ENCODE results near the gene UBE2D3. TPM values are rescaled to one million over a fixed set of nuclear protein-coding genes. Genes with fewer than 3 reads are reported as not detected.

The UBE2D3 gene
- 235 and 243 TPM in 2 replicates for total RNA-seq (2022)
- Bru-seq, nascent RNA, result percentile 95 among the genes with signal in this experiment
- percentile 92 among the genes with signal in this experiment for BruChase-seq, experiment 1, labeled RNA remaining after a 6-hour chase
- percentile 87 among the genes with signal in this experiment for BruChase-seq, experiment 2, labeled RNA remaining after a 2-hour chase
- long read RNA-seq, transcript UBE2D3-208 (8 exons, 2,227 nt), result minor isoform, 25 of 385 reads
- long read RNA-seq, transcript UBE2D3-207 (8 exons, 2,368 nt), result minor isoform, 34 of 385 reads
- long read RNA-seq, transcript UBE2D3-210 (8 exons, 3,990 nt), result major isoform, 215 of 385 reads
- long read RNA-seq, partial matches to known transcripts, result 57 of 385 reads
- long read RNA-seq, other reads (novel, unspliced or antisense), result 51 of 385 reads

DNA sequence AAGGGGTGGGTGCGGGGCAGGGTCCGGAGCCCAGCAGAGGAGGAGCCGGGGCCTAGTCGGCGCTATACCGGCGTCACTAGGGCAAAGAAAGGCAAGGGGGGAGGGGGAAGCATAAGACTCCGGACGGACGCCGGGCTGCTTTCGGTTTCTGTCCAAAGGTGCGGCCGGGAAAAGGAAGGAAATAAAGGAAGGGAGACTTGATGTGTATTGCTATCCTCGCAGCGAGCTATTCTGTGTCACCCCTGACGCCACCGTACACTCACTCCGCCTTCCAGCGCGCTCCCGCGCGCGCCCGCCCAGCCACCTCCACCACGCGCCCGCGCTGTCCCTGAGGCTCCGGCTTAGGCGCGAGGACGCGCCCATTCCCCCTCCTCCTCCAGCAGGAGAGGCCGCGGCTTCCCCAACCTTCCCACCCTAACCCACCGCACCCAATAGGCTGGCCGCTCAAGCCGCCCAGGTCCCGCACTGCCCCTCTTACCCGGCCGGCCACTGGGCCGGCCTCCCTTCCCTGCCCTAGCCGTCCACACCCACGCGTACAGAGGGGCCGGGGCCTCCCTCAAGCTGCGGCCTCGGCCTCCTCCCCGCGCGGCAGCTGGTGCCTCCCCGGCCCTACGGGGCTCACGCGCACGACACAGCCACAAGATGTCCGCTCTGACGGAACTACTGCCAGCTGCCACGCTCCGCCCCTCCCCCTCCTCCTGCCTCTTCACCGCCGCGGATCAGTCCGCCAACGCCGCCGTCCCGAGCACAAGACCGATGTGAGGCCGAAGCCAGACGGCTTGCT is at the start of gene UBE2D3:
TSS of gene UBE2D3 (minus strand) at position 662 of the 784 bp plus-strand sequence. CDS start 1,043 bp downstream, outside the sequence.
- Mint-ChIP-seq H3K27me3 (ENCODE audit: unreplicated experiment) (no peaks in the 10 kb centered on the region), H3K4me3 (ENCODE audit: low read depth, unreplicated experiment) (no peak within 1 kb of the TSS), H3K4me1 (ENCODE audit: low read depth, unreplicated experiment) (peaks cover 6% of the 10 kb centered on the region), H3K27ac (ENCODE audit: unreplicated experiment) (no peak within 1 kb of the TSS), H3K36me3 (ENCODE audit: insufficient read depth, unreplicated experiment) (no peaks in the 10 kb centered on the region), H3K9me3 (ENCODE audit: low read depth, unreplicated experiment) (no peaks in the 10 kb centered on the region)
- CTCF ChIA-PET, result interaction anchor here (0.6 to 2.3 kb wide), 8 partner anchors 11 to 545 kb away, joined by 3 to 11 read pairs (median 3); partner anchors contain the start of genes BDH2, CISD2 and SLC9B1
- intact Hi-C loops (cut with micrococcal nuclease; ENCODE audit: unreplicated experiment), result loop anchor here (5.0 to 10.0 kb wide), 3 partner anchors 190 to 268 kb away; partner anchors contain the start of genes BDH2 and SLC9B1
- BruUV-seq (replicated peaks), result no TSS peak
- DNase-seq, result peak; percentile 93
- TF ChIP-seq CTCF (IDR thresholded peaks at IDR 0.05; ENCODE audit: unreplicated experiment), result no peak

DNA sequence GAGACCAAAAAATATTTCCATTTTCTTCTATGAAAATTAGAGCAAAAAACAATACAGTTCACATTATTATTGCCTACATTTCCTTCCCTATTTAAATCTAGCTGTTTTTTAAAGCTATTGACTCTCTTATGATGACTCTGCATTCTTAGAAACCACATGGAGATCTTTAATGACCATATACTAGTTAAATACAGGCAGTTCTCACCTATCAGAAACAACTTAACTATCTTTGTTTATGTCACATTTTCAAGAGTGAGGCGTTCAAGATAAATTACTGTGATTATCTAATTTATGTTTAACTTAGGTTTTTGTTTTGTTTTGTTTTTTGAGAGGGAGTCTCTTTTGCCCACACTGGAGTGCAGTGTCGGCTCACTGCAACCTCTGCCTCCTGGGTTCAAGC is 44.4 kb upstream of the UBE2D3 start:
- no peak for DNase-seq
- Mint-ChIP-seq H3K9me3 (ENCODE audit: low read depth, unreplicated experiment) (peaks cover 2% of the 10 kb centered on the region), H3K4me1 (ENCODE audit: low read depth, unreplicated experiment) (no peaks in the 10 kb centered on the region), H3K27me3 (ENCODE audit: unreplicated experiment) (no peaks in the 10 kb centered on the region), H3K27ac (ENCODE audit: unreplicated experiment) (no peak overlapping the region), H3K36me3 (ENCODE audit: insufficient read depth, unreplicated experiment) (peaks cover 20% of the 10 kb centered on the region), H3K4me3 (ENCODE audit: low read depth, unreplicated experiment) (no peak overlapping the region)
- CTCF ChIA-PET, result no interaction called here
- intact Hi-C loops (cut with micrococcal nuclease; ENCODE audit: unreplicated experiment), result no loop called here
- BruUV-seq (replicated peaks), result no TSS peak
- no peak for TF ChIP-seq CTCF (IDR thresholded peaks at IDR 0.05; ENCODE audit: unreplicated experiment)

DNA sequence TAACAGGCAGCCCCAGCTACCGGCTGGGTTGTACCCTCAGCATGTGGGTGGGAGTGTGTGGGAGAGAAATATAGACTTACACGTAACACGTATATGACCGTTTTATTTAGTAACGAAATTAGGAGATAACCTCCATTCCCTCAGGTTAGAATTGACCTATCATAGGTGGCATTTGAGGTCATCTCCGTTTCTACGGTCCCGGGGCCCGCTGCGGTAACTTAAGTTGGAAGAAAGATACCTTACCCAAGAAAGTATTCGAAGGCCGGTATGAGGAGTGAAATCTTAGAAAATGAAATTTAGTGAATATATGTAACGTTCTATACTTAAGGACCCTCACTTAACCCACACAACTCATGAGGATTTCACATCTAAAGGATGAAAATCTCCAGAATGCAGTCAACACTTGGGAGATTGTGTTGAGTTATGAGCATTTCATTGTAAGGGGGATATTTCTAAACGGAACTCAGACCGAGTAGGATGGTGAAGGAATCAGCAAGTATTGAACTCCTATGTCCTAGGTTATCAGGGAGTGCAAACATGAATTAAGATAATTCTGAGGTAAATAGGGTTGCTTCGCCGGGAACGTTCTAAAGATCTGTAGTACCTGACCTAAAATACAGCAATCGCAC is 42.3 kb upstream of the UBE2D3 start:
- BruUV-seq (replicated peaks), result TSS peak; percentile 45
- no peak for DNase-seq
- H3K4me1 Mint-ChIP-seq (ENCODE audit: low read depth, unreplicated experiment), result no peaks in the 10 kb centered on the region
- intact Hi-C loops (cut with micrococcal nuclease; ENCODE audit: unreplicated experiment), result loop anchor here (1.0 kb wide), 1 partner anchor 41 kb away; no protein-coding TSS in a partner anchor
- no peak for TF ChIP-seq CTCF (IDR thresholded peaks at IDR 0.05; ENCODE audit: unreplicated experiment)
- H3K27ac Mint-ChIP-seq (ENCODE audit: unreplicated experiment), result peak overlapping the region; percentile 89
- H3K27me3 Mint-ChIP-seq (ENCODE audit: unreplicated experiment), result no peaks in the 10 kb centered on the region
- CTCF ChIA-PET, result interaction anchor here (1.0 to 1.2 kb wide), 2 partner anchors 42 to 249 kb away, joined by 3 read pairs; partner anchors contain the start of gene UBE2D3
- H3K36me3 Mint-ChIP-seq (ENCODE audit: insufficient read depth, unreplicated experiment), result peaks cover 20% of the 10 kb centered on the region
- H3K9me3 Mint-ChIP-seq (ENCODE audit: low read depth, unreplicated experiment), result no peaks in the 10 kb centered on the region
- H3K4me3 Mint-ChIP-seq (ENCODE audit: low read depth, unreplicated experiment), result peak overlapping the region; percentile 94
